ENCODE results near the gene FOLR2.
"Not testable (repeated sequence)": the region's sequence is repeated elsewhere in the genome, so short reads cannot be mapped to it uniquely, and the experiment has no call there.

The FOLR2 gene

DNA sequence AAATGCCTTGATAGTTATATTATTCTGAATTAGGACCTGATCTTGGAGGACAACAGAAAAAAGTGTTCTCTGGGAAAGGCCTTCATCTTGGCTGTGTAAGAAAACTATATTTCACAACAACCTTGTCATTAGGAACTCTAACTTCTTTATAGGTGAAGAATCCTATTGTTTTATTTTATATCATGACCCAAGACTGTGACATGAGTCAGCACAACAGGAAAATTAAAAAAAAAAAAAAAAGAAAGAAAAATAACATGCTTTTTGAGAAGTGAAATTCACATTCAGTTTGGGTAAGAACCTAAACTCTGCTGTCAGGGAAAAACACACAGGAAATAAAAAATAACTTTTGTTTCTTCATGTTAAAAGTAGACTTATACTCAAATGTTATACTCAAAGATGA is 11.7 kb upstream of the FOLR2 start:
- DNase-seq (ENCODE audit: insufficient read length, low spot score), result no peak
- no peak for FAIRE-seq

DNA sequence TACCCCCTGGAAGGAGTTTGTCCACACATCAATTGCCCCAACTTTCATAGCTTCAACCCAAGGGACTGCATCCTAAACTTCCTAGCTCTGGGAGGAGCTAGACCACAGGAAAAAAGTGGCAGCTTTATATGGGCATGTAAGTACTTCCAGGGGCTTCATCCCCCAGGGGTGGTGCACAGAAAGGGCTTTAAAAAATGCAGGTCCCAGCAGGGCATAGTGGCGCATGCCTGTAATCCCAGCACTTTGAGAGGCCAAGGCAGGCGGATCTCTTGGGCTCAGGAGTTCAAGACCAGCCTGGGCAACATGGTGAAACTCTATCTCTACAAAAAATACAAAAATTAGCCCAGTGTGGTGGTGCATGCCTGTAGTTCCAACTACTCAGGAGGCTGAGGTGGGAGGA is 9.8 kb upstream of the FOLR2 start:
- not testable (repeated sequence) for DNase-seq (ENCODE audit: insufficient read length, low spot score); FAIRE-seq

DNA sequence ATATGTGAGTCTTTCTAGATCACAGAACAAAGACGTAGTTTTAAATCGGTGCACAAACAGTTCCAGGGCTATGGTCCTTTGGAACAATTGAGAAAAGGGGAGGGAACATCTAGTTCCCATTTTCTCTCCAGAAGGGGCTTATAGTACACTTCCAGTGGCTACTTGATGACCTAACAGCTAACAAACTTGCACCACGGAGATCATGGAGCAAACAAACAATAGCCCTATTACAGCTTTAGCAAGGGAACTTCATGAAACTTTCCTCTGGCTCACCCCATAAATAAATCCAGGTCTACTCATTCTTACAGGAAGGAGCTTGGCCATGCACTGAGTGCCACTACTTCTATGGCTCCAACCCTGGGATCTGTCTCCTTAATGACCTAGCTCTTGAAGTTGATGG is 8.3 kb upstream of the FOLR2 start:
- DNase-seq (ENCODE audit: insufficient read length, low spot score) (no peak), FAIRE-seq (no peak)

DNA sequence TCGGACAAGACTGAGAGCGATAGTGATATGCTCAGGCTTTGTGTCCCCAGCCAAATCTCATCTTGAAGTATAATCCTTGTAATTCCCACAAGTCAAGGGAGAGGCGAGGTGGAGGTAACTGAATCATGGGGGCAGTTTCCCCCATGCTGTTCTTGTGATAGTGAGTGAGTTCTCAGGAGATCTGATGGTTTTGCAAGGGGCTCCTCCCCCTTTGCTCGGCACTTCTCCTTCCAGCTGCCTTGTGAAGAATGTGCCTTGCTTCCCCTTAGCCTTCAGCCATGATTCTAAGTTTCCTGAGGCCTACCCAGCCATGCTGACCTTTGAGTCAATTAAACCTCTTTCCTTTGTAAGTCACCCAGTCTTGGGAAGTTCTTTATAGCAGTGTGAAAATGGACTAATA is 7.5 kb upstream of the FOLR2 start:
- no peak for DNase-seq (ENCODE audit: insufficient read length, low spot score)
- FAIRE-seq, result no peak

- FAIRE-seq (no peak), DNase-seq (ENCODE audit: insufficient read length, low spot score) (no peak)
Observed at GRCh38 chr11:72217841-72218240, 1.2 kb downstream of the FOLR2 start.

- DNase-seq (ENCODE audit: insufficient read length, low spot score) (no peak), FAIRE-seq (no peak)
Observed at GRCh38 chr11:72218251-72218745, 1.7 kb downstream of the FOLR2 start.

- DNase-seq (ENCODE audit: insufficient read length, low spot score) (no peak), FAIRE-seq (no peak)
Observed at GRCh38 chr11:72220696-72221363, 4.2 kb downstream of the FOLR2 start.

- FAIRE-seq, result no peak
- DNase-seq (ENCODE audit: insufficient read length, low spot score), result no peak
Observed at GRCh38 chr11:72221386-72222075, 4.9 kb downstream of the FOLR2 start.

DNA sequence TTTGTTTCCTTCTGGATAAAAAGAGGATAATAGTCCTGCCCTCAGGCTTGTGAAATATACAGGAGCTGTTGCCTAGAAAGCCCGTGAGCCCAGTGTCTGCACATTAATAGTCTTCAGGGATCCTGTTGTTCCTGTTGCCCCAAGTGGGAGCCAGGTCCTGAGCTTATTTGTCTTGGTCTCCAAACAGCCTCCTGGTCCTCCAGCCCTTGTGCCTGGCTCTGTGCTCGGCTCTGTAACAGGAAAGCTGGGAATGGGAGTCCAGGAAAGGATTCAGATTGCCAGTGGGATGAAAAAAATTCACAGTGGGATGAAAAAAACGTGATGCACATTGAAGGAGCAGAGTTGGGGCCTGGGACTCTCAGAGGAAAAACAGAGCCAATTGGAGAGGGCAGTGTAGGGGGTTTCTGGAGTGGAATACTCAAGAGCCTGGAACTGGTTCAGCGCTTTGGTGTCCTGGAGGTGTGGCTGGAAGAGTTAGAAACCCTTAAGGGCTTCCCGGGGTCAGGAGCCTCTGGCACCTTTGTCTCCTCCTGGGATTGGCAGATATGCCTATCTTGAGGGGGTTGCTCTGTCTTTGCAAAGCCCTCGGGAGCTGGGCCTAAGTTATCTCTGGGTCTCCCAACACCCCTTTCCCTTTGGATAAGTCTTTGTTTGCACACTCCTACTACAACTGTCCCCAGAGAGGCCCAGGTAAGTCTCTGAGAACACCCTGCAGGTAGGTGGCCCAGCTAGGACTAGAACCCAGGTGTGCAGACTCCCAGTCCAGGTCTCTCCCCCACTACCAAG is 5.7 kb downstream of the FOLR2 start:
- DNase-seq (ENCODE audit: insufficient read length, low spot score) (no peak), FAIRE-seq (no peak)

- peak; percentile 94 for DNase-seq (ENCODE audit: insufficient read length, low spot score)
- peak; percentile 86 for FAIRE-seq
Observed at GRCh38 chr11:72222907-72223614, 6.5 kb downstream of the FOLR2 start.

GRCh38 chr11:72223615-72224563 is 7.3 kb downstream of the FOLR2 start:
- FAIRE-seq, result no peak
- DNase-seq (ENCODE audit: insufficient read length, low spot score), result peak; percentile 59

DNA sequence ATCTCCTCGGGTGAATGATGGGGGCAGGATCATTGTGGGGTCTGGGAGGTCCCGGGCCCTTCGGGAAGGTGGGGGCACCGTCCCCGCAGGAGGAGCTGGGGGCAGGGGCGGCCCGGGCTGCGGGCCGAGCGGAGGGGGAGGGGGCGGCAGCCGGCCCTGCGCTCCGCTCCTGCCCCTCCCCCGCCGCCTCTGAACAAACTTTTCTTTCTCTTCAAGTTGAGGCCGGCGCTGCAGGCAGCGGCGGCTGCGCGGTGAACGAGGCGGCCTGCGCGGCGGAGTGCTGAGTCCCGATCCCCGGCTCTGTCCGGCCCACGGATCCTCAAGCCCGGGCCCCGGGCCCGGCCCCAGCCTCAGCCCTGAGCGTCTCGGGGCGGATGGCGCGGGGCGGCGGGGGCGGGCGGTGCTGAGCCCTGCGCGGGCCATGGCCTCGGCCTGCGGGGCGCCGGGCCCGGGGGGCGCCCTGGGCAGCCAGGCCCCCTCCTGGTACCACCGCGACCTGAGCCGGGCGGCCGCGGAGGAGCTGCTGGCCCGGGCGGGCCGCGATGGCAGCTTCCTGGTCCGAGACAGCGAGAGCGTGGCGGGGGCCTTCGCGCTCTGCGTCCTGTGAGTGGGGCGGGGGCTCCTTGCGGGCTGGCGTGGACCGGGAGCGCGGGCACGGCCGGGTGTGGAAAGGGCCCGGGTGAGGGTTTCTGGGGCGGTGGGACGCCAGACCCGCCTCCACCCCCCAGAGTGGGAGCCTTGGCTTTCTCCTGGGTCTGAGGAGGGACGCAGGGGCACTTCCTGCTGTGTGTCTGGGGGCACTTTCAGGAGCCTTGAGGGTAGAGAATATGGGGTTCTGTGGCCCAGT is 8.2 kb downstream of the FOLR2 start, which contains the start of gene INPPL1:
Gene INPPL1, plus strand, starts transcription at position 204 of the 847 bp plus-strand sequence. Its CDS starts 218 bp downstream, at position 422.
- FAIRE-seq (peak; percentile 20), DNase-seq (ENCODE audit: insufficient read length, low spot score) (no peak)

- FAIRE-seq, result peak; percentile 44
- no peak for DNase-seq (ENCODE audit: insufficient read length, low spot score)
Observed at GRCh38 chr11:72225411-72225951, 8.9 kb downstream of the FOLR2 start.

DNA sequence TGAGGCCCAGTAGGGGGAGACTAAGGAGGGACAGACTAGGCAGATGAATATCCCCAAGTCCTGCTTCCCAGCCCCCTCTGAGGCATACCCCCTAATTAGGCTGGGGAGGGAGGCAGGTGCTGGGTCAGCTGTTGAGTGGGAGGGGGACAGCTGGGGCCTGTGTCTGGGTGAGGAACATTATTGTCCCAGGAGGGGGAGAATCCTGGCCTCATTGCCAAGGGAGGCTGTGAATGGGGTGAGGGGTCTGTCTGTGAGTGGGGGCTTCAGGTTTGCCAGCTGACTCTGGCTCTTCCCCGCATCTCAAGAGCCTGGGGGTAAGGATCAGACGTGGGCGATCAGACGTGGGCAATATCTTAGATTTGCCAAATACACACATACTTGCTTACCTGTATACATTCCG is 10.1 kb downstream of the FOLR2 start:
- DNase-seq (ENCODE audit: insufficient read length, low spot score), result no peak
- FAIRE-seq, result no peak

- peak; percentile 54 for FAIRE-seq
- no peak for DNase-seq (ENCODE audit: insufficient read length, low spot score)
Observed at GRCh38 chr11:72227316-72228228, 11.0 kb downstream of the FOLR2 start.

DNA sequence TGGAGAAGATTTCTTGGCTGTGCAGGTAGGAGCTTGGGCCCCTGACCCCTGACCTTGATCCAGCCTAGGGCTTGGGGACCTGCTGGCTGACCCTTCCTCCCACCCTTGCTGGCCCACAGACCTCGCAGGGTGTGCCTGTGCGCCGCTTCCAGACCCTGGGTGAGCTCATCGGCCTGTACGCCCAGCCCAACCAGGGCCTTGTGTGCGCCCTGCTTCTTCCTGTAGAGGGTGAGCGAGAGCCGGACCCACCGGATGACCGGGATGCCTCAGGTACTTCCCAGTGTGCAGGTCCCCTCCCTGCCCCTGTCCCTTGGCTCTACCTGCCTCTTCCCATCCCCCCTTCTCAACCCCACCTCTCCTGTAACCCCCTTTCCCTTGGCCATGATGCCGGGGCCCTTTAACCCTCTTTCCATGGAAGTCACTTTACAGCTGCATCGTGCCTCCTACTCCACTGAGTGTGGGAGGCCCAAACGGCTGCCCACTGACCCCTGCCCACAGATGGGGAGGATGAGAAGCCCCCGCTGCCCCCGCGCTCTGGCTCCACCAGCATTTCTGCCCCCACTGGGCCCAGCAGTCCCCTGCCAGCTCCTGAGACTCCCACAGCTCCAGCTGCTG is 11.7 kb downstream of the FOLR2 start:
- no peak for FAIRE-seq

GRCh38 chr11:72228844-72229231 is 12.2 kb downstream of the FOLR2 start:
- FAIRE-seq (no peak), DNase-seq (ENCODE audit: insufficient read length, low spot score) (no peak)

More for the DNA sequence above, 11.7 kb downstream of the FOLR2 start:
- no peak for DNase-seq (ENCODE audit: insufficient read length, low spot score)
